Measurements from ENCODE around the gene SDF4.
A peak's percentile ranks its signal among the peaks of the same experiment; 100 is the strongest.

Gene SDF4

GRCh38 chr1:1272341-1273208 is 40.8 kb upstream of the SDF4 start:
- Histone ChIP-seq H3K4me1 (ENCODE audit: control insufficient read depth in 1 of 2, insufficient read depth in 2 of 2, low read length in 2 of 2) (peaks cover 28 to 39% of the 10 kb centered on the region in 2 donors), H3K36me3 (ENCODE audit: control insufficient read depth in 1 of 2, insufficient read depth in 2 of 2, low read length in 2 of 2) (peaks cover 6 to 13% of the 10 kb centered on the region in 2 donors), H3K9me3 (ENCODE audit: control insufficient read depth in 1 of 2, low read length in 2 of 2) (no peaks in the 10 kb centered on the region), H3K27me3 (ENCODE audit: control insufficient read depth in 1 of 2, insufficient read depth in 2 of 2, low read length in 2 of 2) (no peaks in the 10 kb centered on the region), H3K9ac (ENCODE audit: low read depth in 1 of 2, low read length in 2 of 2) (peak overlapping the region; percentile 90 to 92), H3K27ac (ENCODE audit: low read depth, low read length) (peak overlapping the region; percentile 56), H3K4me3 (ENCODE audit: low read depth in 1 of 2, low read length in 2 of 2) (peak overlapping the region; percentile 82 to 93)

- peaks cover 28 to 39% of the 10 kb centered on the region in 2 donors for H3K4me1 ChIP-seq (ENCODE audit: control insufficient read depth in 1 of 2, insufficient read depth in 2 of 2, low read length in 2 of 2)
- no peaks in the 10 kb centered on the region for H3K9me3 ChIP-seq (ENCODE audit: control insufficient read depth in 1 of 2, low read length in 2 of 2)
- no peaks in the 10 kb centered on the region for H3K27me3 ChIP-seq (ENCODE audit: control insufficient read depth in 1 of 2, insufficient read depth in 2 of 2, low read length in 2 of 2)
- peak overlapping the region in 1 of 2 donors; percentile 53 for H3K9ac ChIP-seq (ENCODE audit: low read depth in 1 of 2, low read length in 2 of 2)
- H3K27ac ChIP-seq (ENCODE audit: low read depth, low read length) = no peak overlapping the region
- H3K36me3 ChIP-seq (ENCODE audit: control insufficient read depth in 1 of 2, insufficient read depth in 2 of 2, low read length in 2 of 2) = peaks cover 9 to 23% of the 10 kb centered on the region in 2 donors
- peak overlapping the region in 1 of 2 donors; percentile 29 for H3K4me3 ChIP-seq (ENCODE audit: low read depth in 1 of 2, low read length in 2 of 2)
Observed at GRCh38 chr1:1270813-1271212, 39.0 kb upstream of the SDF4 start.

- H3K4me1 ChIP-seq (ENCODE audit: control insufficient read depth in 1 of 2, insufficient read depth in 2 of 2, low read length in 2 of 2) = peaks cover 21 to 33% of the 10 kb centered on the region in 2 donors
- no peaks in the 10 kb centered on the region for H3K9me3 ChIP-seq (ENCODE audit: control insufficient read depth in 1 of 2, low read length in 2 of 2)
- no peak overlapping the region for H3K4me3 ChIP-seq (ENCODE audit: low read depth in 1 of 2, low read length in 2 of 2)
- no peaks in the 10 kb centered on the region for H3K27me3 ChIP-seq (ENCODE audit: control insufficient read depth in 1 of 2, insufficient read depth in 2 of 2, low read length in 2 of 2)
- H3K9ac ChIP-seq (ENCODE audit: low read depth in 1 of 2, low read length in 2 of 2) = no peak overlapping the region
- peaks cover 16 to 37% of the 10 kb centered on the region in 2 donors for H3K36me3 ChIP-seq (ENCODE audit: control insufficient read depth in 1 of 2, insufficient read depth in 2 of 2, low read length in 2 of 2)
- H3K27ac ChIP-seq (ENCODE audit: low read depth, low read length) = no peak overlapping the region
Observed at GRCh38 chr1:1268284-1268682, 36.5 kb upstream of the SDF4 start.

- H3K36me3 ChIP-seq (ENCODE audit: control insufficient read depth in 1 of 2, insufficient read depth in 2 of 2, low read length in 2 of 2) = peaks cover 20 to 43% of the 10 kb centered on the region in 2 donors
Observed at GRCh38 chr1:1267488-1268283, 35.9 kb upstream of the SDF4 start.

GRCh38 chr1:1264868-1265272 is 33.1 kb upstream of the SDF4 start:
- no peak overlapping the region for H3K9ac ChIP-seq (ENCODE audit: low read depth in 1 of 2, low read length in 2 of 2)
- no peak overlapping the region for H3K4me3 ChIP-seq (ENCODE audit: low read depth in 1 of 2, low read length in 2 of 2)
- no peak overlapping the region for H3K27ac ChIP-seq (ENCODE audit: low read depth, low read length)
- peaks cover 0 to 2% of the 10 kb centered on the region in 2 donors for H3K4me1 ChIP-seq (ENCODE audit: control insufficient read depth in 1 of 2, insufficient read depth in 2 of 2, low read length in 2 of 2)
- H3K36me3 ChIP-seq (ENCODE audit: control insufficient read depth in 1 of 2, insufficient read depth in 2 of 2, low read length in 2 of 2) = peaks cover 37 to 65% of the 10 kb centered on the region in 2 donors
- no peaks in the 10 kb centered on the region for H3K9me3 ChIP-seq (ENCODE audit: control insufficient read depth in 1 of 2, low read length in 2 of 2)
- no peaks in the 10 kb centered on the region for H3K27me3 ChIP-seq (ENCODE audit: control insufficient read depth in 1 of 2, insufficient read depth in 2 of 2, low read length in 2 of 2)

More at GRCh38 chr1:1267488-1268283, 35.9 kb upstream of the SDF4 start:
- H3K4me3 ChIP-seq (ENCODE audit: low read depth in 1 of 2, low read length in 2 of 2) = no peak overlapping the region
- no peak overlapping the region for H3K27ac ChIP-seq (ENCODE audit: low read depth, low read length)
- no peaks in the 10 kb centered on the region for H3K27me3 ChIP-seq (ENCODE audit: control insufficient read depth in 1 of 2, insufficient read depth in 2 of 2, low read length in 2 of 2)
- H3K4me1 ChIP-seq (ENCODE audit: control insufficient read depth in 1 of 2, insufficient read depth in 2 of 2, low read length in 2 of 2) = peaks cover 19 to 30% of the 10 kb centered on the region in 2 donors
- H3K9ac ChIP-seq (ENCODE audit: low read depth in 1 of 2, low read length in 2 of 2) = no peak overlapping the region
- H3K9me3 ChIP-seq (ENCODE audit: control insufficient read depth in 1 of 2, low read length in 2 of 2) = no peaks in the 10 kb centered on the region

GRCh38 chr1:1264026-1264425 is 32.2 kb upstream of the SDF4 start:
- H3K36me3 ChIP-seq (ENCODE audit: control insufficient read depth in 1 of 2, insufficient read depth in 2 of 2, low read length in 2 of 2) = peaks cover 41 to 72% of the 10 kb centered on the region in 2 donors

GRCh38 chr1:1262758-1263157 is 31.0 kb upstream of the SDF4 start:
- Histone ChIP-seq H3K4me1 (ENCODE audit: control insufficient read depth in 1 of 2, insufficient read depth in 2 of 2, low read length in 2 of 2) (peaks cover 0 to 3% of the 10 kb centered on the region in 2 donors), H3K36me3 (ENCODE audit: control insufficient read depth in 1 of 2, insufficient read depth in 2 of 2, low read length in 2 of 2) (peaks cover 43 to 71% of the 10 kb centered on the region in 2 donors), H3K9me3 (ENCODE audit: control insufficient read depth in 1 of 2, low read length in 2 of 2) (no peaks in the 10 kb centered on the region), H3K27me3 (ENCODE audit: control insufficient read depth in 1 of 2, insufficient read depth in 2 of 2, low read length in 2 of 2) (no peaks in the 10 kb centered on the region), H3K27ac (ENCODE audit: low read depth, low read length) (no peak overlapping the region), H3K9ac (ENCODE audit: low read depth in 1 of 2, low read length in 2 of 2) (no peak overlapping the region), H3K4me3 (ENCODE audit: low read depth in 1 of 2, low read length in 2 of 2) (no peak overlapping the region)

More at GRCh38 chr1:1264026-1264425, 32.2 kb upstream of the SDF4 start:
- Histone ChIP-seq H3K9ac (ENCODE audit: low read depth in 1 of 2, low read length in 2 of 2) (no peak overlapping the region), H3K27me3 (ENCODE audit: control insufficient read depth in 1 of 2, insufficient read depth in 2 of 2, low read length in 2 of 2) (no peaks in the 10 kb centered on the region), H3K4me1 (ENCODE audit: control insufficient read depth in 1 of 2, insufficient read depth in 2 of 2, low read length in 2 of 2) (peaks cover 0 to under 1% of the 10 kb centered on the region in 2 donors), H3K9me3 (ENCODE audit: control insufficient read depth in 1 of 2, low read length in 2 of 2) (no peaks in the 10 kb centered on the region), H3K4me3 (ENCODE audit: low read depth in 1 of 2, low read length in 2 of 2) (no peak overlapping the region), H3K27ac (ENCODE audit: low read depth, low read length) (no peak overlapping the region)

- Histone ChIP-seq H3K27ac (ENCODE audit: low read depth, low read length) (no peak overlapping the region), H3K9me3 (ENCODE audit: control insufficient read depth in 1 of 2, low read length in 2 of 2) (no peaks in the 10 kb centered on the region), H3K4me3 (ENCODE audit: low read depth in 1 of 2, low read length in 2 of 2) (no peak overlapping the region), H3K36me3 (ENCODE audit: control insufficient read depth in 1 of 2, insufficient read depth in 2 of 2, low read length in 2 of 2) (peaks cover 41 to 68% of the 10 kb centered on the region in 2 donors), H3K4me1 (ENCODE audit: control insufficient read depth in 1 of 2, insufficient read depth in 2 of 2, low read length in 2 of 2) (peaks cover 0 to 3% of the 10 kb centered on the region in 2 donors), H3K27me3 (ENCODE audit: control insufficient read depth in 1 of 2, insufficient read depth in 2 of 2, low read length in 2 of 2) (no peaks in the 10 kb centered on the region), H3K9ac (ENCODE audit: low read depth in 1 of 2, low read length in 2 of 2) (no peak overlapping the region)
Observed at GRCh38 chr1:1262071-1262470, 30.3 kb upstream of the SDF4 start.

GRCh38 chr1:1260843-1261560 is 29.2 kb upstream of the SDF4 start:
- H3K9me3 ChIP-seq (ENCODE audit: control insufficient read depth in 1 of 2, low read length in 2 of 2) = no peaks in the 10 kb centered on the region
- H3K4me1 ChIP-seq (ENCODE audit: control insufficient read depth in 1 of 2, insufficient read depth in 2 of 2, low read length in 2 of 2) = peaks cover 0 to 3% of the 10 kb centered on the region in 2 donors
- H3K36me3 ChIP-seq (ENCODE audit: control insufficient read depth in 1 of 2, insufficient read depth in 2 of 2, low read length in 2 of 2) = peaks cover 40 to 72% of the 10 kb centered on the region in 2 donors
- H3K4me3 ChIP-seq (ENCODE audit: low read depth in 1 of 2, low read length in 2 of 2) = no peak overlapping the region
- H3K27me3 ChIP-seq (ENCODE audit: control insufficient read depth in 1 of 2, insufficient read depth in 2 of 2, low read length in 2 of 2) = no peaks in the 10 kb centered on the region
- H3K27ac ChIP-seq (ENCODE audit: low read depth, low read length) = no peak overlapping the region
- H3K9ac ChIP-seq (ENCODE audit: low read depth in 1 of 2, low read length in 2 of 2) = no peak overlapping the region

Data from duodenal mucosa (tissue), 2 donors.